SU-DHL-6 (cell line): Measurements from ENCODE around the gene C22orf15.

ENCODE experiments used
- CTCF ChIP-seq: fragments of 200-600 bp; sonication (generic); IDR thresholded peaks from one replicate; pipeline ENCODE4 v1.5.1; 2017; ENCODE audit warnings: antibody characterized with exemption, mild to moderate bottlenecking, low read length, moderate library complexity; ENCODE audit not compliant: insufficient read depth, poor library complexity, severe bottlenecking
- EZH2phosphoT487 ChIP-seq: fragments of 200-600 bp; sonication (generic), shearing (Covaris generic); conservative IDR thresholded peaks from 2 replicates; pipeline ENCODE4 v1.6.1; 2018; ENCODE audit warnings: mild to moderate bottlenecking, antibody characterized with exemption, low read length, moderate library complexity, mixed read lengths

DNA sequence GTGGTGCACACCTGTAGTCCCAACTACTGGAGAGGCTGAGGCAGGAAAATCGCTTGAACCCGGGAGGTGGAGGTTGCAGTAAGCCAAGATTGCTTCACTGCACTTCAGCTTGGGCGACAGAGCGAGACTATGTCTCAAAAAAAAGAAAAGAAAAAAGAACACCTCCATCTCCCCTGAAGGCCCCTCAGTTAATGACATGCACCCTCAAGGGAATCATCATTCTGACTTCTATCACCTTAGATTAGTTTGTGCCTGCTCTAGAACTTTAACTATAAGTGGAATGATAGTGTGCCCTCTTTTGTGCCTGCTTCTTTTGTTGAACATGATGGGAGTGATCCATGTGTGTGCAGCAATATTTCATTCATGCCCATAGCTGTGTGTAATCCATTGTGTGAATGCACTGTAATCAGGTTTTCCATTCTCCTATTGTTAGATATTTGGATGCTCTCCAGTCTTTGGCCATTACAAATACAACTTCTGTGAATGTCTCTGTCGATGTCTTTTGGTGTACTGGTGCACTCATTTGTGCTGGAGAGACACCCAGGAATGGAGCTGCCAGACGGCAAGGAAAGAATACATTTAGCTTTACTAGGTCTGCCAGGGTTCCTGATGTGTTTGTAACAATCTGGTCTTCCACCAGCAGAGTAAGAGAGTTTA lies 7.7 kb upstream of the C22orf15 start:
- TF ChIP-seq CTCF (no peak), EZH2phosphoT487 (no peak)
